ENCODE measurements around the gene CACNB4. TPM values are rescaled to one million over a fixed set of nuclear protein-coding genes. Genes with fewer than 3 reads are reported as not detected.

Gene CACNB4
- total and polyA plus RNA-seq, 2 of the 4 experiments (the other 2 are of a cell fraction) = 0.12 to 0.36 TPM

GRCh38 chr2:151862700-151863099 is 236.1 kb downstream of the CACNB4 start:
- no peaks in the 10 kb centered on the region for H3K4me1 ChIP-seq (ENCODE audit: control insufficient read depth, insufficient read depth, low read length)
- BruUV-seq (replicated peaks) = no TSS peak
- intact Hi-C loops (cut with micrococcal nuclease) = no loop called here
- H2BK5ac ChIP-seq (ENCODE audit: low read depth, low read length, poor library complexity, severe bottlenecking) = no peak overlapping the region
- H3K9me1 ChIP-seq (ENCODE audit: insufficient read depth, low read length) = no peaks in the 10 kb centered on the region
- H2AFZ ChIP-seq (replicated peaks; ENCODE audit: low read length, poor library complexity) = no peak overlapping the region
- dilution Hi-C loops (cut with HindIII; ENCODE audit: low sequenced_read_pairs, unreplicated experiment) = no loop called here
- no peak overlapping the region for H3K23ac ChIP-seq (ENCODE audit: low read depth, low read length)
- ChIA-PET CTCF (no interaction called here), POLR2A (ENCODE audit: unreplicated experiment) (no interaction called here)
- no peak overlapping the region for H3K4ac ChIP-seq (ENCODE audit: low read depth, low read length)
- no peak overlapping the region for H3K4me3 ChIP-seq (ENCODE audit: insufficient read depth, low read depth, low read length)
- no peak overlapping the region for H4K8ac ChIP-seq (ENCODE audit: low read depth in 2 of 2, low read length in 2 of 2)
- no peaks in the 10 kb centered on the region for H4K20me1 ChIP-seq (ENCODE audit: insufficient read depth, low read length)
- H3K27me3 ChIP-seq (ENCODE audit: control insufficient read depth, insufficient read depth, low read length) = no peaks in the 10 kb centered on the region; the same call in 1 of the 2 replicates
- no peak overlapping the region for H2BK15ac ChIP-seq (ENCODE audit: low read depth, low read length)
- no peak overlapping the region for H3K9ac ChIP-seq (ENCODE audit: low read depth, low read length)
- no CpG with 5 or more reads among the region's 5 CpGs for WGBS, 2 experiments (ENCODE audit: extremely low coverage in 2 of 2, insufficient read length in 1 of 2)
- no peaks in the 10 kb centered on the region for H3K79me1 ChIP-seq (ENCODE audit: low read depth in 1 of 2, low read length in 2 of 2)
- no peak overlapping the region for H2BK20ac ChIP-seq (ENCODE audit: low read depth, low read length)
- H3K14ac ChIP-seq (replicated peaks; ENCODE audit: low read depth, low read length) = no peak overlapping the region
- DNase-seq (no peak), ATAC-seq (ENCODE audit: low read depth) (no peak)
- no peaks in the 10 kb centered on the region for H3K36me3 ChIP-seq (ENCODE audit: control insufficient read depth, insufficient read depth, low read length)
- no peaks in the 10 kb centered on the region for H3K9me3 ChIP-seq (ENCODE audit: control insufficient read depth, insufficient read depth, low read length)
- no peak overlapping the region for H3K4me2 ChIP-seq (ENCODE audit: low read depth, low read length)
- H4K5ac ChIP-seq (ENCODE audit: low read depth, low read length) = no peak overlapping the region
- H4K91ac ChIP-seq (ENCODE audit: insufficient read depth, low read depth, low read length) = no peak overlapping the region
- H2BK120ac ChIP-seq (ENCODE audit: low read depth, low read length) = no peak overlapping the region
- H3K56ac ChIP-seq (ENCODE audit: extremely low read depth, insufficient read depth, low read length) = no peak overlapping the region
- H2AK9ac ChIP-seq (replicated peaks; ENCODE audit: low read depth, low read length, poor library complexity) = no peak overlapping the region
- no peak overlapping the region for H2AK5ac ChIP-seq (ENCODE audit: low read depth, low read length)
- H3K18ac ChIP-seq (ENCODE audit: low read depth, low read length) = no peak overlapping the region
- TF ChIP-seq FOS (IDR thresholded peaks at IDR 0.05; ENCODE audit: low read depth, low read length) (no peak), MAZ (IDR thresholded peaks at IDR 0.05; ENCODE audit: borderline replicate concordance, low read depth, low read length) (no peak), NFE2L2 (IDR thresholded peaks at IDR 0.05; ENCODE audit: low read depth, low read length) (no peak), RFX5 (IDR thresholded peaks at IDR 0.05; ENCODE audit: low read depth, low read length) (no peak), CTCF (conservative IDR thresholded peaks at IDR 0.05; ENCODE audit: low read depth, low read length) (no peak), RCOR1 (IDR thresholded peaks at IDR 0.05; ENCODE audit: insufficient replicate concordance, low read length) (no peak), SMC3 (IDR thresholded peaks at IDR 0.05; ENCODE audit: low read depth, low read length) (no peak)
- H3K27ac ChIP-seq (ENCODE audit: insufficient read depth, low read length) = no peak overlapping the region
- in situ Hi-C loops (cut with MboI; ENCODE audit: low sequenced_read_pairs) = no loop called here
